GM23338 (cell line): ENCODE data around the gene MCM9. TPM values are rescaled to one million over a fixed set of nuclear protein-coding genes. Genes with fewer than 3 reads are reported as not detected.

ENCODE experiments used
- ATAC-seq: fragments of 200-7000 bp; cut with Tn5 transposase; 3 replicates; pipeline ENCODE4 v1.9.1; 2020
- DNase-seq: peaks from one replicate; pipeline ENCODE4 v3.0.0-alpha.2; 2015; ENCODE audit warnings: low spot score
- H2AFZ ChIP-seq: fragments of 200-600 bp; sonication (generic); 2 replicates; pipeline ENCODE4 v1.8.0; 2016; ENCODE audit warnings: antibody characterized with exemption, mild to moderate bottlenecking, moderate library complexity
- H3F3A ChIP-seq: fragments of 200-600 bp; sonication (generic); replicated peaks from 2 replicates; pipeline ENCODE4 v1.8.0; 2017; ENCODE audit warnings: antibody characterized with exemption, mixed run types, low read depth
- H3K27ac ChIP-seq: fragments of 200-600 bp; sonication (generic); 2 replicates; pipeline ENCODE4 v1.6.1; 2016; ENCODE audit warnings: low read depth
- H3K27me3 ChIP-seq: fragments of 200-600 bp; sonication (generic); 2 replicates; pipeline ENCODE4 v1.8.0; 2016; ENCODE audit warnings: mild to moderate bottlenecking, mixed run types, moderate library complexity; ENCODE audit not compliant: insufficient read depth
- H3K36me3 ChIP-seq: fragments of 200-600 bp; sonication (generic); 2 replicates; pipeline ENCODE4 v1.8.0; 2016; ENCODE audit warnings: mild to moderate bottlenecking; ENCODE audit not compliant: insufficient read depth
- H3K4me1 ChIP-seq: fragments of 200-600 bp; sonication (generic); 2 replicates; pipeline ENCODE4 v1.8.0; 2016; ENCODE audit warnings: mild to moderate bottlenecking, moderate library complexity; ENCODE audit not compliant: insufficient read depth
- H3K4me2 ChIP-seq: fragments of 200-600 bp; sonication (generic); 2 replicates; pipeline ENCODE4 v1.7.1; 2017; ENCODE audit warnings: mixed run types
- H3K4me3 ChIP-seq: fragments of 200-600 bp; sonication (generic); 2 replicates; pipeline ENCODE4 v1.6.1; 2016; ENCODE audit warnings: mixed run types
- H3K79me2 ChIP-seq: fragments of 200-600 bp; sonication (generic); replicated peaks from 2 replicates; pipeline ENCODE4 v1.8.0; 2017; ENCODE audit warnings: mild to moderate bottlenecking; ENCODE audit not compliant: insufficient read depth
- H3K9me2 ChIP-seq: fragments of 200-600 bp; sonication (generic); 2 replicates; pipeline ENCODE4 v1.8.0; 2017; ENCODE audit not compliant: insufficient read depth
- H4K20me1 ChIP-seq: fragments of 200-600 bp; sonication (generic); replicated peaks from 2 replicates; pipeline ENCODE4 v1.8.0; 2017; ENCODE audit warnings: mild to moderate bottlenecking; ENCODE audit not compliant: insufficient read depth
- H3K27ac Mint-ChIP-seq: 2 replicates; pipeline ENCODE4 v1.8.0; 2020; ENCODE audit warnings: inconsistent platforms, mild to moderate bottlenecking, moderate library complexity, mixed read lengths
- H3K27me3 Mint-ChIP-seq: 3 replicates; pipeline ENCODE4 v1.8.0; 2022; ENCODE audit warnings: low read depth, mild to moderate bottlenecking, moderate library complexity, mixed read lengths, inconsistent platforms; ENCODE audit not compliant: insufficient read depth, poor library complexity
- H3K36me3 Mint-ChIP-seq: 3 replicates; pipeline ENCODE4 v1.8.0; 2021; ENCODE audit warnings: low read depth, mild to moderate bottlenecking, inconsistent platforms, moderate library complexity, mixed read lengths
- H3K4me1 Mint-ChIP-seq: 3 replicates; pipeline ENCODE4 v1.8.0; 2020; ENCODE audit warnings: mild to moderate bottlenecking, inconsistent platforms, mixed read lengths
- H3K4me3 Mint-ChIP-seq: 3 replicates; pipeline ENCODE4 v1.8.0; 2021; ENCODE audit warnings: moderate library complexity, mild to moderate bottlenecking, inconsistent platforms, mixed read lengths
- H3K9me3 Mint-ChIP-seq: 3 replicates; pipeline ENCODE4 v1.8.0; 2020; ENCODE audit warnings: moderate library complexity, mild to moderate bottlenecking, inconsistent platforms, mixed read lengths
- EZH2 ChIP-seq: fragments of 200-600 bp; sonication (generic); IDR thresholded peaks from one replicate; pipeline ENCODE4 v1.8.0; 2017; ENCODE audit warnings: antibody characterized with exemption, mild to moderate bottlenecking, low read depth; ENCODE audit not compliant: unreplicated experiment
- EZH2phosphoT487 ChIP-seq: fragments of 200-600 bp; sonication (generic); IDR thresholded peaks from one replicate; pipeline ENCODE4 v1.8.1; 2018; ENCODE audit warnings: antibody characterized with exemption; ENCODE audit not compliant: unreplicated experiment
- NANOG ChIP-seq: IDR thresholded peaks from 2 replicates; pipeline ENCODE4 v1.6.1; 2016; ENCODE audit warnings: antibody characterized with exemption, borderline replicate concordance
- STAT1 ChIP-seq: IDR thresholded peaks from one replicate; pipeline ENCODE4 v1.6.1; 2016; ENCODE audit warnings: antibody characterized with exemption; ENCODE audit not compliant: unreplicated experiment
- ZNF114 ChIP-seq: fragments of 250-450 bp; sonication (Bioruptor Pico); IDR thresholded peaks from 2 replicates; pipeline ENCODE4 v1.5.0; 2020; ENCODE audit warnings: mild to moderate bottlenecking, moderate library complexity
- ZNF331 ChIP-seq: fragments of 250-450 bp; sonication (Bioruptor Pico); IDR thresholded peaks from 2 replicates; pipeline ENCODE4 v1.5.0; 2020; ENCODE audit warnings: low read depth, mild to moderate bottlenecking, moderate library complexity
- polyA plus RNA-seq: library from polyadenylated mRNA; unstranded; fragments of >200 nt; fragmentation: Nextera tagmentation; extraction: Ambion mirVana; gene quantifications from 2 replicates; pipeline ENCODE4 v1.2.1, GENCODE V29; 2016
- total RNA-seq: library from RNA; depleted of rRNA; stranded (reverse); fragments of >200 nt; shearing (Covaris generic); gene quantifications from 2 replicates; pipeline ENCODE4 v1.2.3, GENCODE V29; 2014
- TF ChIP-seq, protein P1 (sequence below), 2 experiments: fragments of 200-600 bp in 1 of 2; sonication (generic) in 1 of 2; conservative IDR thresholded peaks; 2 replicates each; pipeline versions ENCODE4 v1.5.1 to v1.6.1; 2016 to 2017; ENCODE audit warnings: antibody characterized with exemption in 2 of 2, low read depth in 2 of 2, mild to moderate bottlenecking in 2 of 2, moderate library complexity in 1 of 2
- TF ChIP-seq, protein P2 (sequence below): IDR thresholded peaks from one replicate; pipeline ENCODE4 v1.6.1; 2018; ENCODE audit warnings: antibody characterized with exemption; ENCODE audit not compliant: unreplicated experiment
- TF ChIP-seq, protein P3 (sequence below): IDR thresholded peaks from 2 replicates; pipeline ENCODE4 v1.6.1; 2016; ENCODE audit warnings: antibody characterized with exemption

The MCM9 gene
- total and polyA plus RNA-seq, 2 experiments from 2014 or later: 14.9 to 16.6 TPM

DNA sequence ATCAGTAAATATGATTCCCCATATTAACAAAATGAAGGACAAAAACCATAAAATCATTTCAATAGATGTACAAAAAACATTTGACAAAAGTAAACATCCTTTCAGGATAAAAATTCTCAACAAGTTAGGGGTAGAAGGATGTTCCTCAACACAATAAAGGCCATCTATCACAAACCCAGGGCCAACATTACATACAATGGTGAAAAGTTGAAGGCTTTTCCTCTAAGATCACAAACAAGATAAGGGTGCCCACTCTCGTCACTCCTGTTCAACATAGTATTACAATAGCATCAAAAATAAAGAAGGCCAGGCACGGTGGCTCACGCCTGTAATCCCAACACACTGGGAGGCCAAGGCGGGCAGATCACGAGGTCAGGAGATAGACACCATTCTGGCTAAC, 63.6 kb downstream of the MCM9 start (continued):
- TF ChIP-seq, protein P1, sequence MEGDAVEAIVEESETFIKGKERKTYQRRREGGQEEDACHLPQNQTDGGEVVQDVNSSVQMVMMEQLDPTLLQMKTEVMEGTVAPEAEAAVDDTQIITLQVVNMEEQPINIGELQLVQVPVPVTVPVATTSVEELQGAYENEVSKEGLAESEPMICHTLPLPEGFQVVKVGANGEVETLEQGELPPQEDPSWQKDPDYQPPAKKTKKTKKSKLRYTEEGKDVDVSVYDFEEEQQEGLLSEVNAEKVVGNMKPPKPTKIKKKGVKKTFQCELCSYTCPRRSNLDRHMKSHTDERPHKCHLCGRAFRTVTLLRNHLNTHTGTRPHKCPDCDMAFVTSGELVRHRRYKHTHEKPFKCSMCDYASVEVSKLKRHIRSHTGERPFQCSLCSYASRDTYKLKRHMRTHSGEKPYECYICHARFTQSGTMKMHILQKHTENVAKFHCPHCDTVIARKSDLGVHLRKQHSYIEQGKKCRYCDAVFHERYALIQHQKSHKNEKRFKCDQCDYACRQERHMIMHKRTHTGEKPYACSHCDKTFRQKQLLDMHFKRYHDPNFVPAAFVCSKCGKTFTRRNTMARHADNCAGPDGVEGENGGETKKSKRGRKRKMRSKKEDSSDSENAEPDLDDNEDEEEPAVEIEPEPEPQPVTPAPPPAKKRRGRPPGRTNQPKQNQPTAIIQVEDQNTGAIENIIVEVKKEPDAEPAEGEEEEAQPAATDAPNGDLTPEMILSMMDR (conservative IDR thresholded peaks at IDR 0.05; ENCODE audit: low read depth in 2 of 2): no peak
- TF ChIP-seq ZNF114 (CRISPR knock-in tag): no peak
- no peak for TF ChIP-seq STAT1

DNA sequence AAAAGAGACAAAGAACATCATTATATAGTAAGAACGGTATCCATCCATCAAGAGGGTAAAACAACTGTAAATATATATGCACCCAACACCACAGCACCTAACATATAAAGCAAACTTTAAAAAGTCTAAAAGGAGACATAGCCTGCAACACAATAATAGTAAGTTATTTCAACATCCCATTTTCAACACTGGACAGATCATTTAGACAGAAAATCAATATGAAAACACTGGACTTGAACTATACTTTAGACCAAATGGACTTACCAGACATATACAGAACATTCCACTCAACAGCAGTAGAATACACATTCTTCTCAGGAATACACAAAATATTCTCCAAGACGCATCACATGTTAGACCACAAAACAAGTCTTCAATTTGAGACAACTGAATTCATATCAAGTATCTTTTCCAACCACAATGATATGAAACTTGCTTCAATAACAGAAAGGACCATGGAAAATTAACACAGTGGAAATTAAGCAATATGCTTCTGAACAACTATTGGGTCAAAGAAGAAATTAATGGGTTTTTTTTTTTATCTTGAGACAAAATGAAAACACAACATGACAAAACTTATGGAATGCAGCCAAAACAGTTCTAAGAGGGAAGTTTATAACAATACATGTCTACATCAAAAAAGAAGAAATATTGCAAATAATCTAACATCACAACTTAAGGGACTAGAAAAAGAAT, 64.9 kb downstream of the MCM9 start:
- Mint-ChIP-seq H3K27ac (no peak overlapping the region), H3K27me3 (peaks cover 2% of the 10 kb centered on the region), H3K4me3 (no peak overlapping the region), H3K36me3 (no peaks in the 10 kb centered on the region; the same call in 2 of the 3 replicates), H3K4me1 (peaks cover 5% of the 10 kb centered on the region; the same call in 2 of the 3 replicates), H3K9me3 (no peaks in the 10 kb centered on the region; the same call in 1 of the 3 replicates)
- Histone ChIP-seq H4K20me1 (no peaks in the 10 kb centered on the region), H3K9me2 (no peaks in the 10 kb centered on the region; the same call in 1 of the 2 replicates), H3K79me2 (peaks cover 34% of the 10 kb centered on the region), H3K4me3 (no peak overlapping the region), H2AFZ (no peak overlapping the region), H3K4me1 (no peaks in the 10 kb centered on the region), H3K36me3 (no peaks in the 10 kb centered on the region), H3K27me3 (no peaks in the 10 kb centered on the region), H3K4me2 (no peak overlapping the region), H3F3A (no peaks in the 10 kb centered on the region), H3K27ac (no peak overlapping the region)
- ATAC-seq: no peak
- DNase-seq: no peak
- TF ChIP-seq, protein P2, sequence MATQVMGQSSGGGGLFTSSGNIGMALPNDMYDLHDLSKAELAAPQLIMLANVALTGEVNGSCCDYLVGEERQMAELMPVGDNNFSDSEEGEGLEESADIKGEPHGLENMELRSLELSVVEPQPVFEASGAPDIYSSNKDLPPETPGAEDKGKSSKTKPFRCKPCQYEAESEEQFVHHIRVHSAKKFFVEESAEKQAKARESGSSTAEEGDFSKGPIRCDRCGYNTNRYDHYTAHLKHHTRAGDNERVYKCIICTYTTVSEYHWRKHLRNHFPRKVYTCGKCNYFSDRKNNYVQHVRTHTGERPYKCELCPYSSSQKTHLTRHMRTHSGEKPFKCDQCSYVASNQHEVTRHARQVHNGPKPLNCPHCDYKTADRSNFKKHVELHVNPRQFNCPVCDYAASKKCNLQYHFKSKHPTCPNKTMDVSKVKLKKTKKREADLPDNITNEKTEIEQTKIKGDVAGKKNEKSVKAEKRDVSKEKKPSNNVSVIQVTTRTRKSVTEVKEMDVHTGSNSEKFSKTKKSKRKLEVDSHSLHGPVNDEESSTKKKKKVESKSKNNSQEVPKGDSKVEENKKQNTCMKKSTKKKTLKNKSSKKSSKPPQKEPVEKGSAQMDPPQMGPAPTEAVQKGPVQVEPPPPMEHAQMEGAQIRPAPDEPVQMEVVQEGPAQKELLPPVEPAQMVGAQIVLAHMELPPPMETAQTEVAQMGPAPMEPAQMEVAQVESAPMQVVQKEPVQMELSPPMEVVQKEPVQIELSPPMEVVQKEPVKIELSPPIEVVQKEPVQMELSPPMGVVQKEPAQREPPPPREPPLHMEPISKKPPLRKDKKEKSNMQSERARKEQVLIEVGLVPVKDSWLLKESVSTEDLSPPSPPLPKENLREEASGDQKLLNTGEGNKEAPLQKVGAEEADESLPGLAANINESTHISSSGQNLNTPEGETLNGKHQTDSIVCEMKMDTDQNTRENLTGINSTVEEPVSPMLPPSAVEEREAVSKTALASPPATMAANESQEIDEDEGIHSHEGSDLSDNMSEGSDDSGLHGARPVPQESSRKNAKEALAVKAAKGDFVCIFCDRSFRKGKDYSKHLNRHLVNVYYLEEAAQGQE: no peak
- TF ChIP-seq NANOG: no peak
- TF ChIP-seq, protein P1 (conservative IDR thresholded peaks at IDR 0.05; ENCODE audit: low read depth in 2 of 2): no peak
- TF ChIP-seq EZH2: no peak
- TF ChIP-seq ZNF114 (CRISPR knock-in tag): no peak
- TF ChIP-seq, protein P3, sequence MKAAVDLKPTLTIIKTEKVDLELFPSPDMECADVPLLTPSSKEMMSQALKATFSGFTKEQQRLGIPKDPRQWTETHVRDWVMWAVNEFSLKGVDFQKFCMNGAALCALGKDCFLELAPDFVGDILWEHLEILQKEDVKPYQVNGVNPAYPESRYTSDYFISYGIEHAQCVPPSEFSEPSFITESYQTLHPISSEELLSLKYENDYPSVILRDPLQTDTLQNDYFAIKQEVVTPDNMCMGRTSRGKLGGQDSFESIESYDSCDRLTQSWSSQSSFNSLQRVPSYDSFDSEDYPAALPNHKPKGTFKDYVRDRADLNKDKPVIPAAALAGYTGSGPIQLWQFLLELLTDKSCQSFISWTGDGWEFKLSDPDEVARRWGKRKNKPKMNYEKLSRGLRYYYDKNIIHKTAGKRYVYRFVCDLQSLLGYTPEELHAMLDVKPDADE: no peak
- no peak for TF ChIP-seq EZH2phosphoT487
- no peak for TF ChIP-seq ZNF331 (CRISPR knock-in tag)
